Mammary epithelial cell (primary cell): ENCODE results near the gene MAML2.

Experiments used
- CTCF ChIP-seq, 2 donors: IDR thresholded peaks in 1 of 2; conservative IDR thresholded peaks in 1 of 2; 2 replicates each; pipeline ENCODE4 v1.5.1; 2011 to 2012; ENCODE audit warnings: inconsistent platforms in 2 of 2, low read length in 2 of 2, mild to moderate bottlenecking in 2 of 2, control low read depth in 1 of 2, low read depth in 1 of 2; ENCODE audit not compliant: insufficient read depth in 1 of 2; ENCODE audit errors: extremely low read depth in 1 of 2
- EZH2 ChIP-seq: IDR thresholded peaks from 2 replicates; pipeline ENCODE4 v1.6.1; 2012; ENCODE audit warnings: low read length, inconsistent platforms, borderline replicate concordance

- no peak for TF ChIP-seq CTCF (conservative IDR thresholded peaks at IDR 0.05 in 1 of 2, IDR thresholded peaks at IDR 0.05 in 1 of 2; ENCODE audit: extremely low read depth in 1 of 2, insufficient read depth in 1 of 2, low read depth in 1 of 2, low read length in 2 of 2)
- TF ChIP-seq EZH2: no peak
These were observed 19.4 kb downstream of the MAML2 start for GRCh38 chr11:96323642-96323985.
